ENCODE results near the gene DNAJB13.

DNA sequence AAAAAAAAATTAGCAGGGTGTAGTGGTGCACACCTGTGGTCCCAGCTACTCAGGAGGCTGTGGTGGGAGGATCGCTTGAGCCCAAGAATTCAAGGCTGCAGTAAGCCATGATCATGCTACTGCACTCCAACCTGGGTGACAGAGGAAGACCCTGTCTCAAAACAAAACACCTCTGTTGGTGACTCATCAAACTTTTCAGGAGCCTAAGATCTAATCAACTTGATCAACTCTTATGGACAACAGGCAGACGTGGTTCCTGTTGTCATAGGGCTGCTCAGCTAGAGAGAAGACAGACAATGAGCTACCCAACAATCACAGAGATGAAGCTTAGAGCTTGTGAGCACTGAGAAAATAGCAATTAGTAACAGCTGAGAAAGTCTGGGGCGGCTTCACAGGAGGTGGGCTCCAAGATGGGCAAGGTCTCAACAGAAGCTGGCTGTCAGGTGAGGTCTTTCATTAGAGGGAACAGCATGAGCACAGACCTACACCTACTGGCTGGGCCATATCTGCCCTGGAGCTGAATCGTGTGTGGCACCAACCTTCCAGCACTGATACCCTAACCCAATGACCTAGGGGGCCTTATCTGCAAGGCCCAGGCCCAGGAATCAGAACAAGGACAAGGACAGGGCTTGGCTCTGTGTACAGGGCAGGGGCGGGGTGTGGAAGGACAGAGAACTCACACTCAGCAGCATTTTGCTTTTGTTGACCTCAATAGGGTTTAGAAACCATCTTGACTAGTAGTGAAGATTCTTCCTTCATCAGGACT lies 65.3 kb downstream of the DNAJB13 start:
- TF ChIP-seq CTCF (tag by site-specific recombination; IDR thresholded peaks at IDR 0.05) (no peak), REPIN1 (tag by site-specific recombination; IDR thresholded peaks at IDR 0.05; ENCODE audit: low read depth) (no peak)

Measured in HEK293 (cell line).